Endothelial cell of umbilical vein (primary cell): ENCODE measurements around the gene TRAF3IP1.

Experiments used
- EZH2 ChIP-seq: IDR thresholded peaks from 2 replicates; pipeline ENCODE4 v1.6.1; 2012; ENCODE audit warnings: borderline replicate concordance, low read depth, mild to moderate bottlenecking, moderate library complexity, low read length, inconsistent platforms; ENCODE audit not compliant: severe bottlenecking
- MAX ChIP-seq: IDR thresholded peaks from 2 replicates; pipeline ENCODE4 v1.6.1; 2011; ENCODE audit not compliant: insufficient read depth, insufficient read length
- POLR2AphosphoS5 ChIP-seq: IDR thresholded peaks from 2 replicates; pipeline ENCODE4 v1.6.1; 2012; ENCODE audit warnings: low read depth, mild to moderate bottlenecking, control low read depth, low read length, moderate library complexity; ENCODE audit not compliant: insufficient read depth

GRCh38 chr2:238380336-238380735 lies 60.0 kb downstream of the TRAF3IP1 start:
- no peak for TF ChIP-seq POLR2AphosphoS5
- TF ChIP-seq MAX: no peak
- no peak for TF ChIP-seq EZH2
